ENCODE results near the gene PRM2.

The PRM2 gene

GRCh38 chr16:11242658-11243057 is 33.6 kb downstream of the PRM2 start:
- DNase-seq: no peak

- no peak for DNase-seq
Observed at GRCh38 chr16:11241480-11242204, 34.6 kb downstream of the PRM2 start.

- DNase-seq: no peak
Observed at GRCh38 chr16:11240636-11241473, 35.4 kb downstream of the PRM2 start.

GRCh38 chr16:11239644-11240632 is 36.3 kb downstream of the PRM2 start:
- no peak for DNase-seq

- DNase-seq: no peak
Observed at GRCh38 chr16:11238272-11239202, 37.7 kb downstream of the PRM2 start.

- no peak for DNase-seq
Observed at GRCh38 chr16:11236461-11237254, 39.6 kb downstream of the PRM2 start.

- no peak for DNase-seq
Observed at GRCh38 chr16:11235703-11235991, 40.6 kb downstream of the PRM2 start.

- DNase-seq: no peak
Observed at GRCh38 chr16:11234884-11235702, 41.2 kb downstream of the PRM2 start.

- peak; percentile 91 for DNase-seq
Observed at GRCh38 chr16:11233727-11234376, 42.4 kb downstream of the PRM2 start.

- peak; percentile 94 for DNase-seq
Observed at GRCh38 chr16:11232852-11233726, 43.2 kb downstream of the PRM2 start.

- no peak for DNase-seq
Observed at GRCh38 chr16:11232302-11232851, 43.9 kb downstream of the PRM2 start.

- no peak for DNase-seq
Observed at GRCh38 chr16:11231367-11231970, 44.8 kb downstream of the PRM2 start.

GRCh38 chr16:11229906-11230305 is 46.4 kb downstream of the PRM2 start:
- DNase-seq: no peak

- DNase-seq: no peak
Observed at GRCh38 chr16:11229432-11229831, 46.8 kb downstream of the PRM2 start.

GRCh38 chr16:11225677-11226549 is 50.4 kb downstream of the PRM2 start:
- peak; percentile 38 for DNase-seq
